ENCODE results near the gene HMCN1. TPM values are rescaled to one million over a fixed set of nuclear protein-coding genes. Genes with fewer than 3 reads are reported as not detected.

The HMCN1 gene
- total RNA-seq, 1 donor from 2014 or later, result 3.4 TPM

DNA sequence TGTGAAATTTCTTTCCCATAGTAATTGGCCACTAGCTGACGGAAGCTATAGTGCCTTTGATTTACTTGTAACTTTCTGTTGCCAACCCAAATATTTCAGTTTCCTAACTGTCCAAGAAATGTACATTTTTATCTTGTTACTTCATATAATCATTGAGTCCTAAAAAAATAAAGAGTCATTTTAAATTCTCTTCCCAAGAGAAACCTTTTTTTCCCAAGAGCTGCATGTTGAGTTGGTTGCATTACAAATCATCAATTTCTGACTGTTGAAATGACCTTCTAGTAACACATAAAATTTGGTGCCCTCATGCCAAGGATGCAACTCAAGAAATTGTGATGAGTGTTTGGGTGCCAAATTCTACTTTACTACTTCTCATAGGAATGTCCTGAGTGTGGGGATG lies 61.0 kb downstream of the HMCN1 start:
- no peak overlapping the region for H3K4me3 Mint-ChIP-seq (ENCODE audit: low read depth)
- no peaks in the 10 kb centered on the region for H3K27me3 Mint-ChIP-seq
- no peak overlapping the region for H3K27ac Mint-ChIP-seq
- H3K36me3 Mint-ChIP-seq (ENCODE audit: insufficient read depth), result no peaks in the 10 kb centered on the region
- H3K9me3 Mint-ChIP-seq (ENCODE audit: low read depth), result peaks cover 8% of the 10 kb centered on the region
- TF ChIP-seq, protein P1, sequence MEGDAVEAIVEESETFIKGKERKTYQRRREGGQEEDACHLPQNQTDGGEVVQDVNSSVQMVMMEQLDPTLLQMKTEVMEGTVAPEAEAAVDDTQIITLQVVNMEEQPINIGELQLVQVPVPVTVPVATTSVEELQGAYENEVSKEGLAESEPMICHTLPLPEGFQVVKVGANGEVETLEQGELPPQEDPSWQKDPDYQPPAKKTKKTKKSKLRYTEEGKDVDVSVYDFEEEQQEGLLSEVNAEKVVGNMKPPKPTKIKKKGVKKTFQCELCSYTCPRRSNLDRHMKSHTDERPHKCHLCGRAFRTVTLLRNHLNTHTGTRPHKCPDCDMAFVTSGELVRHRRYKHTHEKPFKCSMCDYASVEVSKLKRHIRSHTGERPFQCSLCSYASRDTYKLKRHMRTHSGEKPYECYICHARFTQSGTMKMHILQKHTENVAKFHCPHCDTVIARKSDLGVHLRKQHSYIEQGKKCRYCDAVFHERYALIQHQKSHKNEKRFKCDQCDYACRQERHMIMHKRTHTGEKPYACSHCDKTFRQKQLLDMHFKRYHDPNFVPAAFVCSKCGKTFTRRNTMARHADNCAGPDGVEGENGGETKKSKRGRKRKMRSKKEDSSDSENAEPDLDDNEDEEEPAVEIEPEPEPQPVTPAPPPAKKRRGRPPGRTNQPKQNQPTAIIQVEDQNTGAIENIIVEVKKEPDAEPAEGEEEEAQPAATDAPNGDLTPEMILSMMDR (IDR thresholded peaks at IDR 0.05; ENCODE audit: unreplicated experiment), result no peak
- DNase-seq (ENCODE audit: low spot score, unreplicated experiment), result no peak
- peaks cover 3% of the 10 kb centered on the region for H3K4me1 Mint-ChIP-seq (ENCODE audit: low read depth)

DNA sequence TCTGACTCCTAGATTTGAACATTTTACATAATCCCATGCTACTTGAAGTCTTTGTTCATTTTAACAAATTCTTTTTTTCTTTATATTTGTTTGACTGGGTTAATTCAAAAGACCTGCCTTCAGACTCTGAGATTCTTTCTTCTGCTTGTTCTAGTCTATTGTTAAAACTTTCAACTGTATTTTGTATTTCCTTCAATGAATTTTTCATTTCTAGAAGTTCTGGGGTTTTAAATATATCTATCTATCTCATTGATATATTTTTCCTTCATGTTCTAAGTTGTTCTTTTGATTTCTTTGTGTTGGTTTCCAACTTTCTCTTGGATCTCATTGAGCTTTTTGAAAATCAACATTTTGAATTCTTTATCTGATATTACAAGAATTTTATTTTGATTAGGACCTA lies 64.3 kb downstream of the HMCN1 start:
- Mint-ChIP-seq H3K4me3 (ENCODE audit: low read depth) (no peak overlapping the region), H3K27me3 (no peaks in the 10 kb centered on the region), H3K27ac (no peak overlapping the region), H3K36me3 (ENCODE audit: insufficient read depth) (no peaks in the 10 kb centered on the region), H3K4me1 (ENCODE audit: low read depth) (no peaks in the 10 kb centered on the region), H3K9me3 (ENCODE audit: low read depth) (peaks cover 8% of the 10 kb centered on the region)
- no peak for DNase-seq (ENCODE audit: low spot score, unreplicated experiment)
- TF ChIP-seq, protein P1 (IDR thresholded peaks at IDR 0.05; ENCODE audit: unreplicated experiment), result no peak

DNA sequence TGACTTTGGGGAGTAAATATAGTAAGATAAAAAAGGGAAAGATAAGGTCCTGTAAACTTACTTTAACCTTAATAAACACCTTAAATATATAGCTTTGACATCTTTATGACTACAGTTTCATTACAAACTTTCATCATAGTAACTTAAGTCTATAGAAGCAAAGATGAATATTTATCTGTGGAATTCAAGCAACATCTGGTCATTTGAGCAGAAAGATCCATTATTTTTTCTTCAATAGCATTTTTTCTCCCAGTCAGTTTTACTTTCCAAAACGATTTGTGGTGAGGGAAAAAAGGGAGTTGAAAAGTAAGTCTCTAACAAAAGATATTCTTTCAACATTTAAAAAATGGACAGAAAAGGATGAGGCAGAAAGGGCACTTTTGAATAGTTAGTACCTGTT lies 69.0 kb downstream of the HMCN1 start:
- peaks cover 4% of the 10 kb centered on the region for H3K4me1 Mint-ChIP-seq (ENCODE audit: low read depth)
- no peak overlapping the region for H3K4me3 Mint-ChIP-seq (ENCODE audit: low read depth)
- no peaks in the 10 kb centered on the region for H3K27me3 Mint-ChIP-seq
- no peak for DNase-seq (ENCODE audit: low spot score, unreplicated experiment)
- TF ChIP-seq, protein P1 (IDR thresholded peaks at IDR 0.05; ENCODE audit: unreplicated experiment), result no peak
- no peak overlapping the region for H3K27ac Mint-ChIP-seq
- peaks cover under 1% of the 10 kb centered on the region for H3K9me3 Mint-ChIP-seq (ENCODE audit: low read depth)
- no peaks in the 10 kb centered on the region for H3K36me3 Mint-ChIP-seq (ENCODE audit: insufficient read depth)

DNA sequence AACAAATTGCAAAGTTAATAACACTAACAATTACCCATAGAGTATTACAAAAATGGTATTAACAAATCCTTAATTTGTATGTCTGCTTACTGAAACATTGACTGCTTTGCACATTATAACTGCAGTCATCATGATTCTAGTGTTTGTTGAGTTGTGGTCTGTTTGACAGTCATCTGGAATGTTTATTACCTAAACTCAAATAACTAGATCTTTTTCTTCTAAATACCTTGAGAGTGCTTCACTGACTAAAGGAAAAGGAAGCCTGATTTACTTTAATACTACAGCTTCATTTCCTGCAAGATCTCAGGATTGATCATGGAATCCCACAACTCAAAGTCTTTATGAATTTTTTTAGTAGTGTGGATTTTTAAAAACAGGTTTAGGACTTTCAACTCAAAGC lies 70.0 kb downstream of the HMCN1 start:
- Mint-ChIP-seq H3K4me1 (ENCODE audit: low read depth) (peaks cover 4% of the 10 kb centered on the region), H3K4me3 (ENCODE audit: low read depth) (no peak overlapping the region), H3K9me3 (ENCODE audit: low read depth) (no peaks in the 10 kb centered on the region), H3K27me3 (no peaks in the 10 kb centered on the region), H3K36me3 (ENCODE audit: insufficient read depth) (no peaks in the 10 kb centered on the region), H3K27ac (no peak overlapping the region)
- no peak for DNase-seq (ENCODE audit: low spot score, unreplicated experiment)
- TF ChIP-seq, protein P1 (IDR thresholded peaks at IDR 0.05; ENCODE audit: unreplicated experiment), result no peak

DNA sequence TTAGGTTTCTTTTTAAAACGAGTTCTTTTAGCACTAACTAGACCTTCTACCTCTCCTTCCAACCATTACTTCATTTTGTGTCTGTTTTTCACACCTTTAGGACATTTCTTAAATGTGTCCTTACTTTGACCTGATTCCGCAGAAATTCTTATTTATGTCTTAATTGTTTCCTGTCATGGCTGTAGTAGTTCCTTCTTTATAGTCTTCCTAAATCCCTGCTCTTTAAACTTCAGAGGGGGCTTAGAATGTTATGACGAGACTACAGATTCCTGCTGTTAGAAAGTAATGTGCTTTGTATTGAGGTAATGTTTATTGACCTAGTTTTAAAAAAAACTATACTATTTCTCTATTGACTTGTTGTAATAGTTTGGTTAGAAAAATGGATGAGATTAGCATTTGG lies 70.4 kb downstream of the HMCN1 start:
- TF ChIP-seq, protein P1 (IDR thresholded peaks at IDR 0.05; ENCODE audit: unreplicated experiment), result no peak
- Mint-ChIP-seq H3K9me3 (ENCODE audit: low read depth) (no peaks in the 10 kb centered on the region), H3K27ac (no peak overlapping the region), H3K4me3 (ENCODE audit: low read depth) (no peak overlapping the region), H3K36me3 (ENCODE audit: insufficient read depth) (no peaks in the 10 kb centered on the region), H3K27me3 (no peaks in the 10 kb centered on the region), H3K4me1 (ENCODE audit: low read depth) (peaks cover 4% of the 10 kb centered on the region)
- no peak for DNase-seq (ENCODE audit: low spot score, unreplicated experiment)

Data from progenitor cell of endocrine pancreas (in vitro differentiated cells).